Ovary (tissue), 3 donors: ENCODE results near the gene TRRAP.

Source experiments
- CTCF ChIP-seq, 3 donors: fragments of 450-650 bp in 2 of 3; fragments of 200-600 bp in 1 of 3; IDR thresholded peaks; one replicate each; pipeline versions ENCODE4 v1.5.1 to v1.8.0; 2016 to 2022; ENCODE audit warnings: antibody characterized with exemption in 3 of 3, mild to moderate bottlenecking in 1 of 3
- POLR2A ChIP-seq: fragments of 450-650 bp; IDR thresholded peaks from one replicate; pipeline ENCODE4 v1.6.1; 2017; ENCODE audit warnings: antibody characterized with exemption, mild to moderate bottlenecking, moderate library complexity
- donor health status: DM: no; HTN: no; CAD: no.

- no peak for TF ChIP-seq CTCF (IDR thresholded peaks at IDR 0.05)
- no peak for TF ChIP-seq POLR2A
Observed at GRCh38 chr7:98944386-98944785, 66.1 kb downstream of the TRRAP start.
